LNCAP (cell line): ENCODE data around the gene ATP13A1.

Source experiments
- CTCF ChIP-seq: fragments of 450-650 bp; IDR thresholded peaks from 2 replicates; pipeline ENCODE4 v1.5.1; 2017; ENCODE audit warnings: mild to moderate bottlenecking

Gene ATP13A1

GRCh38 chr19:19670070-19670551, 6.6 kb upstream of the ATP13A1 start:
- TF ChIP-seq CTCF: no peak

GRCh38 chr19:19668230-19669012, 4.9 kb upstream of the ATP13A1 start, which contains the start of gene ZNF101:
Gene ZNF101 (plus strand): TSS chr19:19668839. CDS start chr19:19668964, 125 bp downstream.
- TF ChIP-seq CTCF: no peak

- TF ChIP-seq CTCF: no peak
Measured at GRCh38 chr19:19662871-19663255, 613 bp downstream of the ATP13A1 start.

- no peak for TF ChIP-seq CTCF
Measured at GRCh38 chr19:19662344-19662743, 1.1 kb downstream of the ATP13A1 start.

GRCh38 chr19:19661675-19662251, 1.7 kb downstream of the ATP13A1 start:
- no peak for TF ChIP-seq CTCF

GRCh38 chr19:19661141-19661674, 2.3 kb downstream of the ATP13A1 start:
- TF ChIP-seq CTCF: no peak

- TF ChIP-seq CTCF: no peak
Measured at GRCh38 chr19:19659646-19660245, 3.7 kb downstream of the ATP13A1 start.
